Small intestine (tissue), 7 donors: Measurements from ENCODE around the gene NDUFA13. TPM values are rescaled to one million over a fixed set of nuclear protein-coding genes. Genes with fewer than 3 reads are reported as not detected.

Experiments used
- DNase-seq, 2 donors: peaks; one replicate each; pipeline versions ENCODE4 v3.0.0 to v3.0.0-alpha.2; 2013
- FAIRE-seq: peaks from 2 replicates; lab custom pipeline; 2012; peaks lifted over from hg19 to GRCh38; lab: Jason Lieb, UNC
- H3K27ac ChIP-seq, 3 donors: one replicate each; pipeline ENCODE4 v1.5.1; 2013; ENCODE audit warnings: low read length in 2 of 3, mild to moderate bottlenecking in 2 of 3, control low read depth in 1 of 3, inconsistent platforms in 1 of 3, low read depth in 1 of 3, moderate library complexity in 1 of 3
- H3K27me3 ChIP-seq, 3 donors: one replicate each; pipeline ENCODE4 v1.6.1; 2013; ENCODE audit warnings: low read length in 3 of 3, inconsistent platforms in 1 of 3; ENCODE audit not compliant: control insufficient read depth in 3 of 3, insufficient read depth in 3 of 3
- H3K36me3 ChIP-seq, 3 donors: one replicate each; pipeline ENCODE4 v1.6.1; 2013; ENCODE audit warnings: low read length in 3 of 3, inconsistent platforms in 1 of 3, low read depth in 1 of 3, mild to moderate bottlenecking in 1 of 3, moderate library complexity in 1 of 3; ENCODE audit not compliant: control insufficient read depth in 3 of 3, insufficient read depth in 2 of 3
- H3K4me1 ChIP-seq, 3 donors: one replicate each; pipeline ENCODE4 v1.6.1; 2013; ENCODE audit warnings: low read length in 2 of 3, inconsistent platforms in 1 of 3, low read depth in 1 of 3, mild to moderate bottlenecking in 1 of 3, moderate library complexity in 1 of 3; ENCODE audit not compliant: control insufficient read depth in 3 of 3, insufficient read depth in 2 of 3
- H3K4me3 ChIP-seq, 3 donors: one replicate each; pipeline ENCODE4 v1.5.1; 2013; ENCODE audit warnings: low read length in 3 of 3, control low read depth in 1 of 3, inconsistent platforms in 1 of 3, low read depth in 1 of 3, mild to moderate bottlenecking in 1 of 3, moderate library complexity in 1 of 3
- H3K9me3 ChIP-seq, 2 donors: one replicate each; pipeline ENCODE4 v1.6.1; 2013; ENCODE audit warnings: low read depth in 1 of 2, low read length in 1 of 2; ENCODE audit not compliant: control insufficient read depth in 2 of 2, insufficient read depth in 1 of 2
- WGBS, 3 donors: extraction: QIAGEN DNeasy Blood & Tissue Kit; methylation state at CpG; one replicate each; pipeline ENCODE4 v1.1.7; 2013; 5-methylcytosine and 5-hydroxymethylcytosine counted together
- polyA plus RNA-seq, 4 donors: library from polyadenylated mRNA; stranded (reverse) in 3 of 4; unstranded in 1 of 4; fragments of 200-250 nt in 3 of 4; fragments of 120-200 nt in 1 of 4; gene quantifications; one replicate each; pipeline versions ENCODE4 v1.2.1 to v1.2.3, GENCODE V29; 2013
- donor health status: healthy with polysubstance abuse.
- donor health status: control.
- donor health status: control.
- donor health status: Bipolar disorder and iron deficiency.
- donor health status: healthy.

The NDUFA13 gene
- polyA plus RNA-seq, 4 donors: 203 to 344 (median 339) TPM

- 86 to 90% (median 89%) methylated on average over 18 to 19 of the region's 19 CpGs for WGBS, 3 donors
- FAIRE-seq: no peak
- no peak for DNase-seq
- Histone ChIP-seq H3K4me1 (peaks cover 0 to 4% (median 2%) of the 10 kb centered on the region in 3 donors), H3K27me3 (peaks cover 0 to 30% (median 3%) of the 10 kb centered on the region in 3 donors), H3K9me3 (no peaks in the 10 kb centered on the region), H3K4me3 (no peak overlapping the region), H3K36me3 (no peaks in the 10 kb centered on the region), H3K27ac (no peak overlapping the region)
Measured at GRCh38 chr19:19543640-19544039, 27.6 kb downstream of the NDUFA13 start.

GRCh38 chr19:19544257-19544953 is 28.4 kb downstream of the NDUFA13 start:
- peaks cover 0 to 3% (median 2%) of the 10 kb centered on the region in 3 donors for H3K4me1 ChIP-seq
- H3K27me3 ChIP-seq: peaks cover 0 to 24% (median 3%) of the 10 kb centered on the region in 3 donors
- 86 to 93% (median 91%) methylated on average over 54 to 75 of the region's 75 CpGs for WGBS, 3 donors
- no peak overlapping the region for H3K4me3 ChIP-seq
- H3K36me3 ChIP-seq: no peaks in the 10 kb centered on the region
- DNase-seq: no peak
- FAIRE-seq: no peak
- H3K9me3 ChIP-seq: no peaks in the 10 kb centered on the region
- no peak overlapping the region for H3K27ac ChIP-seq

GRCh38 chr19:19544954-19545591 is 29.0 kb downstream of the NDUFA13 start:
- Histone ChIP-seq H3K27ac (no peak overlapping the region), H3K36me3 (no peaks in the 10 kb centered on the region), H3K9me3 (no peaks in the 10 kb centered on the region), H3K27me3 (peaks cover 0 to 17% (median 0%) of the 10 kb centered on the region in 3 donors), H3K4me1 (peaks cover 0 to 3% (median 2%) of the 10 kb centered on the region in 3 donors), H3K4me3 (no peak overlapping the region)
- WGBS, 3 donors: 93% methylated on average over 34 to 53 of the region's 53 CpGs
- DNase-seq (no peak), FAIRE-seq (no peak)

- no peaks in the 10 kb centered on the region for H3K36me3 ChIP-seq
- H3K27ac ChIP-seq: no peak overlapping the region
- WGBS, 3 donors: 91 to 96% (median 91%) methylated on average over 13 to 23 of the region's 23 CpGs
- DNase-seq (no peak), FAIRE-seq (no peak)
- no peaks in the 10 kb centered on the region for H3K9me3 ChIP-seq
- H3K27me3 ChIP-seq: peaks cover 0 to 13% (median 0%) of the 10 kb centered on the region in 3 donors
- no peak overlapping the region for H3K4me3 ChIP-seq
- H3K4me1 ChIP-seq: peaks cover 0 to 3% (median 2%) of the 10 kb centered on the region in 3 donors
Measured at GRCh38 chr19:19545707-19546106, 29.7 kb downstream of the NDUFA13 start.

- Histone ChIP-seq H3K27ac (no peak overlapping the region), H3K4me1 (no peaks in the 10 kb centered on the region), H3K9me3 (peaks cover 0 to 5% of the 10 kb centered on the region in 2 donors), H3K36me3 (no peaks in the 10 kb centered on the region), H3K4me3 (no peak overlapping the region), H3K27me3 (peaks cover 0 to 3% (median 0%) of the 10 kb centered on the region in 3 donors)
- DNase-seq: no peak
- 25 to 64% (median 40%) methylated on average over 19 of the region's 19 CpGs for WGBS, 3 donors
- no peak for FAIRE-seq
Measured at GRCh38 chr19:19546751-19547162, 30.7 kb downstream of the NDUFA13 start.

- Histone ChIP-seq H3K27ac (no peak overlapping the region), H3K9me3 (peaks cover 0 to 5% of the 10 kb centered on the region in 2 donors), H3K36me3 (no peaks in the 10 kb centered on the region), H3K27me3 (no peaks in the 10 kb centered on the region), H3K4me3 (no peak overlapping the region), H3K4me1 (no peaks in the 10 kb centered on the region)
- no peak for FAIRE-seq
- DNase-seq: no peak
- WGBS, 3 donors: 45 to 69% (median 49%) methylated on average over 14 to 15 of the region's 15 CpGs
Measured at GRCh38 chr19:19547674-19548336, 31.8 kb downstream of the NDUFA13 start.

- FAIRE-seq (no peak), DNase-seq (no peak)
- H3K4me1 ChIP-seq: no peaks in the 10 kb centered on the region
- H3K9me3 ChIP-seq: peaks cover 0 to 5% of the 10 kb centered on the region in 2 donors
- 57 to 58% (median 57%) methylated on average over 13 of the region's 13 CpGs for WGBS, 3 donors
- no peaks in the 10 kb centered on the region for H3K27me3 ChIP-seq
- H3K27ac ChIP-seq: no peak overlapping the region
- H3K4me3 ChIP-seq: no peak overlapping the region
- no peaks in the 10 kb centered on the region for H3K36me3 ChIP-seq
Measured at GRCh38 chr19:19548915-19549759, 33.1 kb downstream of the NDUFA13 start.
